Vagina (tissue), 2 donors: Measurements from ENCODE around the gene C2orf49.

ENCODE experiments used
- POLR2A ChIP-seq, 2 donors: fragments of 450-650 bp; IDR thresholded peaks; one replicate each; pipeline ENCODE4 v1.6.1; 2017; ENCODE audit warnings: antibody characterized with exemption in 2 of 2, mild to moderate bottlenecking in 2 of 2, moderate library complexity in 2 of 2
- TF ChIP-seq, protein P1 (sequence below), 3 experiments: fragments of 450-650 bp in 2 of 3; fragments of 200-600 bp in 1 of 3; sonication (generic) in 1 of 3; IDR thresholded peaks; one replicate each; pipeline ENCODE4 v1.5.1; 2017 to 2019; ENCODE audit warnings: antibody characterized with exemption in 3 of 3, mild to moderate bottlenecking in 2 of 3, moderate library complexity in 2 of 3

GRCh38 chr2:105335469-105335868 is 1.9 kb upstream of the C2orf49 start:
- TF ChIP-seq, protein P1, sequence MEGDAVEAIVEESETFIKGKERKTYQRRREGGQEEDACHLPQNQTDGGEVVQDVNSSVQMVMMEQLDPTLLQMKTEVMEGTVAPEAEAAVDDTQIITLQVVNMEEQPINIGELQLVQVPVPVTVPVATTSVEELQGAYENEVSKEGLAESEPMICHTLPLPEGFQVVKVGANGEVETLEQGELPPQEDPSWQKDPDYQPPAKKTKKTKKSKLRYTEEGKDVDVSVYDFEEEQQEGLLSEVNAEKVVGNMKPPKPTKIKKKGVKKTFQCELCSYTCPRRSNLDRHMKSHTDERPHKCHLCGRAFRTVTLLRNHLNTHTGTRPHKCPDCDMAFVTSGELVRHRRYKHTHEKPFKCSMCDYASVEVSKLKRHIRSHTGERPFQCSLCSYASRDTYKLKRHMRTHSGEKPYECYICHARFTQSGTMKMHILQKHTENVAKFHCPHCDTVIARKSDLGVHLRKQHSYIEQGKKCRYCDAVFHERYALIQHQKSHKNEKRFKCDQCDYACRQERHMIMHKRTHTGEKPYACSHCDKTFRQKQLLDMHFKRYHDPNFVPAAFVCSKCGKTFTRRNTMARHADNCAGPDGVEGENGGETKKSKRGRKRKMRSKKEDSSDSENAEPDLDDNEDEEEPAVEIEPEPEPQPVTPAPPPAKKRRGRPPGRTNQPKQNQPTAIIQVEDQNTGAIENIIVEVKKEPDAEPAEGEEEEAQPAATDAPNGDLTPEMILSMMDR (IDR thresholded peaks at IDR 0.05), result no peak
- no peak for TF ChIP-seq POLR2A (IDR thresholded peaks at IDR 0.05)
